HG03558 (cell line): ENCODE data around the gene SNTG2.
"Not testable (repeated sequence)": the region's sequence is repeated elsewhere in the genome, so short reads cannot be mapped to it uniquely, and the experiment has no call there.

Source experiments
- ATAC-seq: cut with Tn5 transposase; IDR thresholded peaks from one replicate; pipeline ENCODE4 v1.9.1; 2021; ENCODE audit warnings: moderate number of reproducible peaks; ENCODE audit not compliant: unreplicated experiment; ENCODE audit errors: extremely low read depth

Gene SNTG2

GRCh38 chr2:1222056-1222455 is 271.4 kb downstream of the SNTG2 start:
- no peak for ATAC-seq

GRCh38 chr2:1223791-1224190 is 273.1 kb downstream of the SNTG2 start:
- no peak for ATAC-seq

- ATAC-seq: no peak
Observed at GRCh38 chr2:1224901-1225300, 274.3 kb downstream of the SNTG2 start.

- ATAC-seq: no peak
Observed at GRCh38 chr2:1226766-1227165, 276.1 kb downstream of the SNTG2 start.

- ATAC-seq: no peak
Observed at GRCh38 chr2:1227274-1227900, 276.7 kb downstream of the SNTG2 start.

- not testable (repeated sequence) for ATAC-seq
Observed at GRCh38 chr2:1229596-1229995, 278.9 kb downstream of the SNTG2 start.

GRCh38 chr2:1230155-1230893 is 279.7 kb downstream of the SNTG2 start:
- ATAC-seq: no peak

- ATAC-seq: no peak
Observed at GRCh38 chr2:1231466-1232063, 280.9 kb downstream of the SNTG2 start.

GRCh38 chr2:1233281-1233680 is 282.6 kb downstream of the SNTG2 start:
- no peak for ATAC-seq

- no peak for ATAC-seq
Observed at GRCh38 chr2:1234731-1235308, 284.2 kb downstream of the SNTG2 start.

- ATAC-seq: no peak
Observed at GRCh38 chr2:1235806-1236205, 285.2 kb downstream of the SNTG2 start.

GRCh38 chr2:1236606-1237005 is 286.0 kb downstream of the SNTG2 start:
- ATAC-seq: no peak

GRCh38 chr2:1237783-1238182 is 287.1 kb downstream of the SNTG2 start:
- ATAC-seq: no peak

- no peak for ATAC-seq
Observed at GRCh38 chr2:1238598-1239138, 288.0 kb downstream of the SNTG2 start.

GRCh38 chr2:1245193-1245592 is 294.5 kb downstream of the SNTG2 start:
- no peak for ATAC-seq

- ATAC-seq: no peak
Observed at GRCh38 chr2:1246239-1246638, 295.6 kb downstream of the SNTG2 start.

- ATAC-seq: no peak
Observed at GRCh38 chr2:1246991-1247390, 296.3 kb downstream of the SNTG2 start.

GRCh38 chr2:1248187-1248586 is 297.5 kb downstream of the SNTG2 start:
- no peak for ATAC-seq

GRCh38 chr2:1249897-1250687 is 299.4 kb downstream of the SNTG2 start:
- ATAC-seq: no peak

- no peak for ATAC-seq
Observed at GRCh38 chr2:1251520-1251919, 300.9 kb downstream of the SNTG2 start.
